GM21717 (cell line): ENCODE data around the gene PER2.
A peak's percentile ranks its signal among the peaks of the same experiment; 100 is the strongest.

Experiments
- ATAC-seq: cut with Tn5 transposase; IDR thresholded peaks from one replicate; pipeline ENCODE4 v1.9.1; 2021; ENCODE audit warnings: mild to moderate bottlenecking, moderate library complexity; ENCODE audit not compliant: unreplicated experiment

PER2 gene

DNA sequence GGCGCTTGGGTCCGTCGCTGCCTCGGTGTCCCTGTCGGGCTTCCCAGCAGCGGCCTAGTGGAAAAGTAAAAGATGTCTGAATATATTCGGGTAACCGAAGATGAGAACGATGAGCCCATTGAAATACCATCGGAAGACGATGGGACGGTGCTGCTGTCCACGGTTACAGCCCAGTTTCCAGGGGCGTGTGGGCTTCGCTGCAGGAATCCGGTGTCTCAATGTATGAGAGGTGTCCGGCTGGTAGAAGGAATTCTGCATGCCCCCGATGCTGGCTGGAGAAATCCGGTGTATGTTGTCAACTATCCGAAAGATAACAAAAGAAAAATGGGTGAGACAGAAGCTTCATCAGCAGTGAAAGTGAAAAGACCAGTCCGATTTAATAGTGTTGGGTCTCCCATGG is 56.6 kb downstream of the PER2 start:
- ATAC-seq: no peak

DNA sequence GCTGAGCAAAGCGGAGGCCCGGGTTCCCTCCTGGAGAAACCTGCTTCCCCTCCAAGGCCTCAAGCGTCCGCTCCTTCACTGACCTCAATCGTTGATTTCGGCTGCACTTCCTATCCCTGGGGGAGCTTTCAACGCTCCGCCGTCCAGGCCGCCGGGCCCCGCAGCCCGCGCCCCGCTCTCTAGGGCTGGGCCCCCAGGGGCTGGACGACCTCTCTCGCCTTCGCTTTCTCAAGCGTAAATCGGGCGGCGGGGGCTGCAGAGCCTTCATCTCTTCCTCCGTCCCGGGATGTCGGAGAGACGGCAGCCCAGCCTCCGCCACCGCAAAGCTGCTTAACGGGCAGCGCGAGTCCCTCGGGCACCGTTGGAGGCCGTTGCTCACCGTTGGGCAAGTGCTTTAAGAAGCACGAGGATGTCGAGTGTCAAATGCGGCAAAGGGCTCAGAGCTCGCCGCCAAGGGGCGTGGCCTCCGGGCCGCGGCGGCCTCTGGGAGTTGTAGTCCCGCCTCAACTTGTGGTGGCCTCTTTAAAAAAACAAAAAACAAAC is 57.1 kb downstream of the PER2 start:
- peak; percentile 52 for ATAC-seq

DNA sequence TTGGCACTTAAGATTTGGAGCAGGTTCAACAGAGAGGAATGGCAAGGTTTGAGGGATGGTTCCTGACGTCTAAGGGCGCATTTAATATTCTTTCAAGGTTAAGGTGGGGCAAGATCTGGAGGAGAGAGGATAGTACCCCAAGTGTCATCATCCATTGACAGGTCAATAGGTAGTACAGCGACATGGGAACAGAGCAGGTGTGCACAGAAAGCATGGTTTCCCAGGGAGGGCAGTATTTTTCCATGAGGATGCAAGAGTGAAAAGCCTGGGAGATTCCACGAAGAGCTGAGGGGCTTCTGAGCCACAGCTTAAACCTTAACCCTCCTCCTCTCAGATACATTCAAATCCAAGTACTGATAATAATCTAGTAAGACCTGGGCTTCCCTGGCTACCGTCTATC is 57.7 kb downstream of the PER2 start:
- ATAC-seq: no peak

DNA sequence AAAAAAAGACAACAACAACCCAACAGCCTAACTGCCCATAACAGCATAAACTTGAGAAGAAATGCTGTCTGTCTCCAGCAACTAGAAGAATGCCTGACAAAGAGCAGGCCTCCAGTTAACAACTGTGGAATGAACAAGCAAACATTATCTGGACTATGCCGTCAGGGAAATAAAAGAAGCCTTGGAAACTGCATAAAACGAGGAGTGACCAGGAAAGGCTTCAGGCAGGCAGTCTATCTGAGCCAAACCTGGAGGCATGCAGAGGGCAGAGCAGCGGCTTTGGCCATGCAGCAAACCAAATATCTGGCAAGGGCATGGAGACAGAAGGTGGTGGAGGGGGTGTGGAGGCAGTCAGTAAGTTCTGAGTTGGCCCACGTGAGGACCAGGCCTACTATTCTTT is 59.7 kb downstream of the PER2 start:
- ATAC-seq: no peak

DNA sequence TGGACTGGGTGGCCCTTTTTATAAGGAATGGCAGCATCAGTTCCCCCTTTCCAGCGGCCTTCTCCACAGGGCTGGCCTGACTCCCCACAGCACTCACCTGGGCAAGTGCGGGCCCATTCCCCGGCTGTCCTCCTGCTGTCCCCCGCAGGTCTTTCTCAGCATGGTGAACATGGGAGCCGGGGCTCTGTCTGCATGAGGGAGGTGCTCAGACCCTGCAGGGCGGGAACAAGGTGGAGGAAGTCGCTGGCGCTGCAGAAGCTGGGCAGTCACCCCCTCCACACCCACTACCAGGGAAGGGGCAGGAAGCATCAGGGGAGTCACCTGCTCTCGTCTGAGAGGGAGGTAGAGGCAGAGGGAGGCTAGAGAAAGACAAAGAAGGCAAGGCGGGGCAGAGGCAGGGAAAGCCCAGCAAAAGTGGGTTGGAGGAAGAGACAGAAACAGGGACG is 60.8 kb downstream of the PER2 start:
- ATAC-seq: no peak

DNA sequence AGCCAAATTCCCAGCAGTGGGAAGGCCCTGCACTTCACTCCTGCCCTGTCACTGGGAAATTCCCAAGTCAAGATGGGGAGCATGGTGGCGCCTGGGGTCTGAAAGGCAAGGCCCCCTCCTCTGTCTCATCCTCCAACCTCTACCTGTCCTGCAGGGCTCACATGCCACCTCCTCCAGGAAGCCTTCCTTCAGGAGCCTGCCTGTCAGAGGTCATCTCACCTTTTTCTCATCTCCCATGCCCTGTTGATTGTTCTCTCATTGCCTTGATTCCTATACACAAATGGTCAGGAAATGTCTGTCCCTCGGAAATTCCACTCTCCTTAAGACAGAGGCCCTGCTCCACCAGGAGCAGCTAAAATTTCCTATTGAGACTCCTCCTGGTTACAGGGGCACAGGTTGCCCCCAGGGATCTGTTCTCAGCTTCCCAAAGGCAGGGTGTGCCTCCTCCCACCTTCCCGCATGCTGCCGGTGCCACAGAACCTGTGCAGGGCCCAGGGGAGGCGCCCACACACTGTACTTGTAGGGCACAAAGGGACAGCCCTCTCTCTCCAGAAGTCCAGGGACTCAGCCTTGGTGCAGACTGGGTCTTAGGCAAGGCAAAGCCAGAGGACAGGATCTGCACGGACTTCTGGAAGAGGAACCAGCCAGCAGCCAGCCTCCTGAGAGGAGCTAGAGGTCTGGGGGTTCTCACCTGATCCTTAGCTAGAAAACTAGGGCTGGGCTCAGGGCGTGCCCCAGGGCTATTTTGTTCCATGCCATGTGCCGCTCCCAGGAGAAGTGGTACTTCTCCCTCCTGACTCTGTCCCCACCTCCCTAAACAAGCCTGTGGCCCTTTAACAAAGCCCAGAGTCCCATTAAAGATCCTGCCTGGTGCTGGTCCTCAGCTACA is 61.5 kb downstream of the PER2 start:
- no peak for ATAC-seq

DNA sequence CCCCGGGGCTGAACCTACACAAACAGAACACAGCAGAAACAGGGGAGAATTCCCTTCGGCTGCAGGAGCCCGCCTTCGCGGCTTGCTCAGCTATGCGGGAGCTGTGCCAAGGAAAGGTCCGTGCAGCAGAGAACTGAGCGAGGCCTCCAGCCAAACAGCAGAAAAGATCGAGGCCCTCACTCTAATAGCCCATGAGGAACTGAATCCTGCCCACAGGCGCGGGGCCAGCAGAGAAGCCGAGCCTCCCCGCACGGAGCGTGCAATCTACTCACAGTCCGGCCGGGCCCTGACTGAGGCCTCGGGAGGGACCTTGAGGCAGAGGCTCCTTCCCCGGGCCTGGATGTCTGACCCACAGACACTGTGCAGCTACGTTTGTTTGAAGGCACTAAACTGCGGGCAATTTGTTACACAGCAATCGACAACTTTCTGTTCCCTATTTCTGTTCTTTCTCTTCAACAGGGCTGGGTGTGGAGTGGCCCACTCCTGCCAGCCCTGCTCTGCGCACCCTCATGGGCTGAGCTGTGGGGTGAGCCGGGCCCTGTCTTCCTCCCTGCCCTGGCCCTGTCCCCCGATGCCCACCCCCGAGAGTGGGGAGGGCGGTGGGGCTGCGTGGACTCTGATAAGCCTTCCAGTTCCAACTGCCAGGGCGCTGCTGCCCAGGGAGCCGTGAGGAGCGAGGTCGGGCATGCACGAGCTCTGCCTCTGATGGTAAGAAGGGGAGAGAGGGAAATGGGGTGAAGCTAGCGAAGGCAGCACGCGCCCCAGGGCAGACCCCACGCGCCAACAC is 62.3 kb downstream of the PER2 start:
- ATAC-seq: no peak

DNA sequence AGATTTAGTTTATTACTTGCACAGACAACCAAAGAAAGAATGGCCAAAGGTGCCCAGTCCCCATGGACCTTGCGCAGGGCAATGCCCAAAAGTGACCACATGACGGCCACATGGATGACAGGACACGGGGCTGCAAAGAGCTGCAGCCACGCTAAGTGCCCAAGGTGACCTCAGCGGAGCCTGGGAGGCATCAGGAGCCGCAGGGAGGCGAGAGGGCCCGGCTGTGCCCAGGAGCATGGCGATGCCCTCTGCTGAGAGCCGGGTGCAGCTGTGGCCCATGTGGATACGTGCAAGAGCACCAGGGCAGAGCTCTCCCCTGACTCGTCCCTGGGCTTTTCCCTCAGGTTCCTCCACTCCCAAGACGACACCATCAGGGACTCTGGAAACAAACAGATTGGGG is 63.3 kb downstream of the PER2 start:
- no peak for ATAC-seq

DNA sequence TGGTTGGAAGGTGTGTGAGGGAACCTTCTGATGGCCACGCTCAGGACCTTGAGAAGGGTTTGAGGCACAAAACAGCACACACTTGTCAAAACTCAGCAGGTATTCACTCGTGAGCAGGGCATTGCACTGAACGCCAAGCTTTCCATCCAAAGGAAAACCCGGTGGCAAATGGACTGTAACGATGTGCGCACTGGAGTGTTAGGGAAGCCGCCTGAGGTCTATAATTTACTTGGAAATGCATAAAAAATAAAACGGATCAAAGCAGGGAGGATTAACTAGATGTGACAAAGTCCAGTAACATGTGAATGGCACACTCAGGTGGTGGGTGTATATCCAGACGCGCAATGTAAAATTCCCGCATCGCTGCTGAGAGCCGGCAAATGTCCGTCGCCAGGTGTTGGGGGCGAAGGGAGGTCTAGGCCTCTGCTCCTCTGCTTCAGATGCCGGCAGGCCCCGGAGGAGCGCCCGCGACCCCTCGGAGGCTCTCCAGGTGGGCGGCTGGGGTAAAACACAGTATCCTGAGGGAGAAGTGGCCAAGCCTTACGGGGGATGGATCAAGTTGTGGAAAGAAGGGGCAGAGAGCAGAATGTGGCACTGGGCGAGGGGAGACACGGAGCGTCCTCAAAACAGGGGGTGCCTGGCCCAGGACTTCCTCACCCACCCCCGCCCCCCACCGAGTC is 63.9 kb downstream of the PER2 start:
- no peak for ATAC-seq

DNA sequence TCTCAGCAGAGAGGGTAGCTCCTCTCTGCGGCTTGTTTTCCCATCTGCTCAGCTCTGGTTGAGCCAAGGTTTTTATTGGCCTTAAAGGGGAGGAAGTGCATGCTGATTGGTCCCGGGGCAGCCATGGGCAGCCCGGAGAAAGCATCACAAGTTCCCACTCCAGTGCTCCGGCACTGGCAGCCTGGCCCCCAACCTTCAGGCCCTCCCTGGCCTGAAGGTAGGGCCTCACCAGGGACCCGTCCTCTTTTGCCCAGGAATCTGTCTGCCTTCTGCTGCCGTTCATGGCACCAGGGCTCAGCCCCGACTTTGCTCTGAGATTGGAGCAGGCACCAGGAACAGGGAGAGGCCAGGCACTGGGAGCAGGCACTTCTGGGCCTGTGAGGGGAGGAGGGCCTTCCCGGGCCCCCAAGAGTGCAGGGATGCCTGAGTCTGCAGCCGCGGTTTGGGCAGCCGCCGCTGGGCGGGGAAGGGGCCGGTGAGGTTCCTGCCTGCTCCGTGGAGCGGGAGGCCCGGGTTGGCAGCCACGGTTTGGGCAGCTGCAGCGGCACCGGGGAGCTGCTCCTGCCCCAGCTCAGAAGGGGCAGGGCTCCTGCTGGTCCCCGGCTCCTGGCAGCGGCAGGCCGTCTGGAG is 67.4 kb downstream of the PER2 start:
- ATAC-seq: no peak

DNA sequence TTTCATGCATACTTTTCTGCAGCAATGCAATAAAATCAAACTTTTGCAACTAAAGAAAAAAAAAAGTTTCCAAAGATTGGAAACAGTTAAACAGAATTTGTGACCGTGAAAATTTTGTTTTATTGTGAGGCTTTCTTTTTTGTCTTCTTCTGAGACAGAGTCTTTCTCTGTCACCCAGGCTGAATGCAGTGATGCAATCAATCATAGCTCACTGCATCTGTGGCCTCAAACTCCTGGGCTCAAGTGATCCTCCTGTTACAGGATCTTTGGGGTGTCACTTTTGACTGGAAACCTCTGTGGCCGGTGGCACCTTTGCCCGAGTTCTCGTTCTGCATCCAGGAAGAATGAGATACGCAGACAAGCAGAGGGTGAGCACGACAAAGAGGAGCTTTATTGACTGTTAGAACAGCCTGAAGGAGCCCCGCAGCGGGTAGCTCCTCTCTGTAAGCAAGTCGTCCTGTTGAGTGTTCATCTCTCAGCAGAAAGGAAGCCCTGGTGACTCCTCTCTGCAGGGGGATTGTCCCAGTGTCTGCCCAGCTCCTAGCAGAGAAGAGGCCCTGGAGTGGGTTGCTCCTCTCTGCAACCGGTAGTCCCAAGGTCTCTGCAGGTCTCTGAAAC is 68.0 kb downstream of the PER2 start:
- ATAC-seq: no peak

DNA sequence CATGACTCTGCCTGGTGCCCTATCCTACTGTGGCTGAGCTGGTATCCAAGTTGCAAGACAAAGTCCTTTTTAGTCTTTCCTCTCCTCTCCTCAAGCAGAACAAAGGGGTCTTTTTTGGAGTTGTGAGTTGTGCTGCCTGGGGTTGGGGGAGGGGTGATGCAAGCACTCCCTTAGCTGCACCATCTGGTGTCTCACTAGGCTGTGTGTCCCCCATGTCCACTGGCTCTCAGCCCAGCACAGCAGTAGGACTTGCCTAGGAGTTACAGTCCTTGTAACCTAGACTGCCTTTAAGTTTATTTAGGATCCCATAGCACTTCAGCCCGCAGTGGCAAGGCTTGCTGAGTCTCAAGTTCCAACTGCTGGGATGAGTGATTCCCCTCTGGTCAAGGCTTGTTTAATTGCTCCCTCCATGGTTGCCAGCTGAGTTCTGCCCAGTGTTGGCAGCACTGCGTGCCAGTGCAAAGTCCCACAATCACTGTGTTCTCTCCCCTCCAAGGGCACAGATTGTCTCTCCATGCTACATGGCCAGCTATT is 71.7 kb downstream of the PER2 start:
- no peak for ATAC-seq

DNA sequence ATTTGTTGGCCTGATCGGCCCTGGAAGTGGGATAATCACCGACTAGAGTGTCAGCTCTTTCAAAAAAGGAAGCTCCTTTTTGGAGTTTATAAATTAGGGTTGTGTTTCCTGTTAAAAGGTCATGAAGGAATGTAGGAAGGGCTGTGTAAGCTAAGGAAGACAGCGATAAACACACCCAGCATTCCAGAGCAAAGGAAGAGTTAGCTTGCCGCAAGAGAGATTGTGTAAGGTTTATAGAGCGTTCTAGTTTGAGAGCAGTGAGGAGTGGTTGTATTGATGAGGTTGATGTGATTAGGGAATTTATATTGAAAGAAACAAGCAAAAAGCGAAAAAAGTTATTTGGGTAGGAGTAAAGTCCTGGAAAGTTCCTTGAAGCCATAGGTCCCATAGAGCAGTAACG is 81.4 kb downstream of the PER2 start:
- no peak for ATAC-seq

DNA sequence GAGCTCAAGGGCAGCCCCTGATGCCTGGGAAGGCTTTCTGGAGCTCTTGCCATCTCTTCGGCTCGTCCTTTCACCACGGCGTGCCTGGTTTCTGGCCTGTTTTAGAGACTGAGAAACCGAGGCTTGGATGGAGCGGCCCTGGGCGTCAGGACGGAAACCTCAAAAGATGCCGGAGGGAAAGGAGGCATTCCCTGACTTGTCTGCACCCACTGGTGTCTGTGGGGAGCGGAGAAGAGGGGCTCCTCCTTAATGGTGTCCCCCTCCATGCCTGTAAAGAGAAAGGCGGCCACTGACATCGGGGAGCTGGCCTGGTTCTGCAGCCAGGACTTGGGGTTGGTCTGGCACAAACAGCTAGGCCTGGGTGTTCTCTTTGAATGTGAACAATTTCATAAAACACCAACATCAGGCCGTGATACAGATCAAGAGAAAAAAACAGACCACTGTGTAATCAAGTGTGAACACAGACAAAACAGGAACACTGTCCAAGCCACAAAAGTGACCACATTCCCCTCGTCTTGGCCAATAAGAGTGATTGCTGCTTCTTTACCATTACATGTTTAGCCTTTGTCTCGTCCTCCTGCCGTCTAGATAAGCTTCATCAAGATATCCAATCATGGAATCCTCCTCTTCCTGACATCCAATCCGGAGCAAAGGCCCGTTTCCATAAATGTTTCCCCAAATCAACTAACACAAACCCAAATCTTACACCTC is 84.3 kb downstream of the PER2 start:
- no peak for ATAC-seq

DNA sequence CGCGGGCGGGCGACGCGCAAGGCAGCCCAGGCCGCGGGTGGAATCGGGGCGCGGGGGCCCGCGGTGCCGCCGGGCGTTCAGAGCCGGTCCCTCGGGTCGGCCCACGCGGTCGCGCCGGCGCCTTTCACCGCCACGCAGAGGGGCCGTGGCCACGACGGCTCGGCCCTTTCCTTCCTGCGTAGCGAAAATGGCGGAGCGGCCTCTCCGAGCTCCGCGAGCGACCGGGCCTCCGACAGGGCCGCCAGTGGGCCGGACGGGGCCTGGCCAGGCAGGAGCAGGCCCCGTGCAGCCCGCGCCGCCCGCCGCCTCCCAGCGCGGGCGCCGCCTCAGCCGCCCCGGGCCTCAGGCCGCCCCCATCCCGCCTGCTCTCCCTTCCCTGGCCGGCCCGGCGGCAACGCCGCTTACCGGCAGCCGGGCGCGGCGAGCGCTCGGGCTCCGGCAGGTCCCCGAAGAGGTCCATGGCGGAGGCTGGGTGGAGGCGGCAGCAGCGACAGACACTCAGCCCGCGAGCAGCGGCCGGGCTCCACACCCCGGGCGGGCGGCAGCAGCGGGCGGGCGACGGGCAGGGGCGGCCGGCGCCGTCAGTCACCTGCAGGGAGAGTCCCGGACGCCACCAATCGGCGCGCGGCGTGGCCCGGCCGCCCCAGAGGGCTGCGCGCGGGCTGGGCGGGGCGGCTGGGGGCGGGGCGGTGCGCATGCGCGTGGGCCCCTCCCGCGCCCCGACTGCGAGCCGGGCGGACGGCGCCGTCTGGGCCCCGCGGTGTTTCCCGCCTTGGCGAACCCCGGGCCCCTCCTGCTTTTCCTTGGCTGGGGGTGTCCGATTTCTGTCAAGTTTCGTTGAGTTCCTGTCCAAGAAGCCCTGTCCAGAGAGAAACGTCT is 85.1 kb downstream of the PER2 start, which contains the start of gene ILKAP:
Gene ILKAP (minus strand): TSS at position 602 of the 879 bp plus-strand sequence. CDS start 142 bp downstream, at position 460.
- ATAC-seq: peak; percentile 92

DNA sequence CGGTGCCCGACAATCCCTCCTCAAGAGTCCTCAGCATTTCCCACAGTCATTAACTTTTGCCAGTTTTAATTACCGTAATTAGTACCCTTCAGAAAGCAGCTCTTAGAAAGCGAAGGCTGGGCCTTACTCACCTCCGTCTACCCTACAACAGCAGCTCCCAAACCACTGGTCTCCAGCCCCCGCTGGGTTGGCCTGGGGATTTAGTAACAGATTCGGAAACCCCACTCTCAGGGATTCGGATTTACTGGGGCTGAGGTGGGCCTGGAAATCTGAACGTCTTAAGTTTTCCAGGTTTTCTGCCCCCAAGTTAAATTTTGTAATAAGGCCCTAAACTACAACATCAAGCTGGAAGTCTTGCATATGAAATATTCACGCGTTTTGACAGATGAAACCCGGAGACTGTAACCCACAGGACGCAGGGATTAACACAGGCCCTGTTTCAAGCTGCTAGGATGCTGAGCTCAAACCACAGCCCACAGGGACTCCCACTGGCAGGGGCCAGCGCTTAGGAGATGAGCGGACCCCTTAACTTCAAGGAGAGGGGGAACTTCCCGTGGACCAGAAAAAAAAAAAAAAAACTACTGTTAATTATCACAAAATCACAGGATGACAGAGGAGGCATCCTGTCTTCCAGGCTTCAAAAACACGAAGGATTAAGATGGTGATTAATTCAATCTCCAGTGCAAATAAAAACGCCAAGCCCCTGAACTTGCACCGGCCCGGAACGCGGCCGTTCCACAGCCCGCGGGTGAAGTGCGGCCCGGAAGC is 85.9 kb downstream of the PER2 start:
- no peak for ATAC-seq
